OCI-LY1 (cell line): ENCODE measurements around the gene PDE4D.

Experiments
- EZH2 ChIP-seq: fragments of 200-600 bp; sonication (generic), shearing (Covaris generic); IDR thresholded peaks from 2 replicates; pipeline ENCODE4 v1.8.0; 2017; ENCODE audit warnings: borderline replicate concordance, mixed run types, mild to moderate bottlenecking, antibody characterized with exemption, low read length, moderate library complexity, mixed read lengths
- TF ChIP-seq, protein P1 (sequence below): fragments of 200-600 bp; sonication (generic), shearing (Covaris generic); IDR thresholded peaks from 2 replicates; pipeline ENCODE4 v1.5.1; 2017; ENCODE audit warnings: mild to moderate bottlenecking, antibody characterized with exemption, low read length, moderate library complexity, mixed read lengths

DNA sequence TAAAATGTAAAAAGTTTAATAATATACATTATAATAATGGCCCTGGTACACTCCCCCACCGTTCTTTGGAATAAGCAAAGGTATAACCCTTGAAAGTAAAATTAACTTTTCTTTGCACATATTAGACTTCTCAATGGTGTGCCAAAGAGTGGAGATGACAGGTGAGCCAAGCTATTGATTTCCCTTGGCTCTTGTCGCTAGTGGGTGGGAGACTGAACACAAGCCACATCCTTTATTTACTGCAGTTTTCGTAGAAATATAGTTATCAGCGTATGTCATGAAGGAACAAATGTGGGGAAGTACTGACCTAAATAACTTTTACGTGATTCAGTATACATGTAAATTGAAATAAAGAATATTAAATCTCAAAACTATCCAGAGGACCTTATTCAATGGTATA, 761.4 kb downstream of the PDE4D start:
- TF ChIP-seq, protein P1, sequence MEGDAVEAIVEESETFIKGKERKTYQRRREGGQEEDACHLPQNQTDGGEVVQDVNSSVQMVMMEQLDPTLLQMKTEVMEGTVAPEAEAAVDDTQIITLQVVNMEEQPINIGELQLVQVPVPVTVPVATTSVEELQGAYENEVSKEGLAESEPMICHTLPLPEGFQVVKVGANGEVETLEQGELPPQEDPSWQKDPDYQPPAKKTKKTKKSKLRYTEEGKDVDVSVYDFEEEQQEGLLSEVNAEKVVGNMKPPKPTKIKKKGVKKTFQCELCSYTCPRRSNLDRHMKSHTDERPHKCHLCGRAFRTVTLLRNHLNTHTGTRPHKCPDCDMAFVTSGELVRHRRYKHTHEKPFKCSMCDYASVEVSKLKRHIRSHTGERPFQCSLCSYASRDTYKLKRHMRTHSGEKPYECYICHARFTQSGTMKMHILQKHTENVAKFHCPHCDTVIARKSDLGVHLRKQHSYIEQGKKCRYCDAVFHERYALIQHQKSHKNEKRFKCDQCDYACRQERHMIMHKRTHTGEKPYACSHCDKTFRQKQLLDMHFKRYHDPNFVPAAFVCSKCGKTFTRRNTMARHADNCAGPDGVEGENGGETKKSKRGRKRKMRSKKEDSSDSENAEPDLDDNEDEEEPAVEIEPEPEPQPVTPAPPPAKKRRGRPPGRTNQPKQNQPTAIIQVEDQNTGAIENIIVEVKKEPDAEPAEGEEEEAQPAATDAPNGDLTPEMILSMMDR, result no peak
- no peak for TF ChIP-seq EZH2
